GM21529 (cell line): ENCODE results near the gene FGD5.
"Not testable (repeated sequence)": the region's sequence is repeated elsewhere in the genome, so short reads cannot be mapped to it uniquely, and the experiment has no call there.

Experiments used
- ATAC-seq: cut with Tn5 transposase; IDR thresholded peaks from one replicate; pipeline ENCODE4 v1.9.1; 2021; ENCODE audit not compliant: unreplicated experiment

Gene FGD5

GRCh38 chr3:14899993-14900618 lies 81.3 kb downstream of the FGD5 start:
- ATAC-seq, result no peak

- ATAC-seq, result no peak
Observed at GRCh38 chr3:14900881-14901873, 82.4 kb downstream of the FGD5 start.

DNA sequence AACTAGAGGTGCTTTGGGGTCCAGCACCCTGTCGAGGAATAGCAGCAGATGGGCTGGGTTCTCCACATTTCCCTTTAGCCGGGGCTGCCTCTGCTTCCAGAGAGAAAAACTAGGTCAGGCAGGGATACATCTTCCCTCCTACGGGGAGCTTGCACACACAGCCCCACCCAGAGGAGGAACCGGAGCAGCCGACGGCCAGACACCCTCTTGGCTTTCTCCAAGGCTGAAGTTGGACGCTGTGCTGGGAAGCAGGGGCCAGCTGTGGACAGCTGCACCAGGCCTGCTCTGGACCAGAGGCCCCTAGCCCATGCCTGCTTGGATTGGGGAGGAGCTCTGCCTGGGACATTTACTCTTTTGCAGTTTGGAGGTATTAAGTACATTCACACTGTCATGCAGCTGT lies 84.0 kb downstream of the FGD5 start:
- ATAC-seq, result no peak

GRCh38 chr3:14903501-14903900 lies 84.7 kb downstream of the FGD5 start:
- not testable (repeated sequence) for ATAC-seq

- ATAC-seq, result no peak
Observed at GRCh38 chr3:14905055-14905657, 86.4 kb downstream of the FGD5 start.

GRCh38 chr3:14906355-14906971 lies 87.7 kb downstream of the FGD5 start:
- no peak for ATAC-seq

DNA sequence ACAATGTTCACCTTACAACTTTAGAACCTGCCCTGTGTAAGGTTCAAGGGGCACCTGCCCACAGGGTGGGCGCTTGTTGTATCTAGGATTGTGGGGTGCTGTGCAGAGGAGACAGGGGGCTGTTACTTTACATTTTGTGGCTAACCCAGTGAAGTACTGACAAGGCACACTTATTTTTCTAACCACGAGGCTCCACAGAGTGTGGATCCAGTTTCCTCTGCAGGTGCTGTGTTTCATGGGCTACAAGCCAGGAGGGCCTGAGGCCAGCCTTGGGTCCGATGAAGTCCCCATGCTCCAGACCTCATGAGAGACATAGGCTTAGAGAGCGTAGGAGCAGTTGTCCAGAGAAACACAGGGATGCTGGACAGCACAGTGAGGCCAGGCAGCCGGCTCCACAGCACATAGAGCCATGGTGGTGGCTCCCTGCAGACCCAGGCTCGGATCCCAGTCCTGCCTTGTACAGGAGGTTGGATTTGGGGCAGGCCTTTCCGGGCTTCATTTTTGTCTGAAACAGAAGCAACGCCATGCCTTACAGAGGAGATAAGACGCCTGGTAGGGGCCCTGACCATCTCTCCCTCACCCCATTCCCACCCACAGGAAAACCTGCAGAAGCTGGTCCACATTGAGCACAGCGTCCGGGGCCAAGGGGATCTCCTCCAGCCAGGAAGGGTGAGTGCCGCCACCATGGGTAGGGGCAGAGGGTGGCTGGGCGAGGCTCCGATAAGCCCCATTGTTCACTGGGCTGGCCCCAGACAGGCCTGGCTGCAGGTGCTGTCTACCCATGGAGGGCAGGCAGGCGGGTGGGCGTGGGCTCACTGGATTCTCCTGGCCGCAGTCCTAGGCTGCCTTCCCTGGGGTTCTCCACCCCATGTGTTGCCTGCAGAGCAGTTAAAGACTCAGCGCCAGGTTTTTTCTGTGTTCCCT lies 88.5 kb downstream of the FGD5 start:
- ATAC-seq, result no peak

DNA sequence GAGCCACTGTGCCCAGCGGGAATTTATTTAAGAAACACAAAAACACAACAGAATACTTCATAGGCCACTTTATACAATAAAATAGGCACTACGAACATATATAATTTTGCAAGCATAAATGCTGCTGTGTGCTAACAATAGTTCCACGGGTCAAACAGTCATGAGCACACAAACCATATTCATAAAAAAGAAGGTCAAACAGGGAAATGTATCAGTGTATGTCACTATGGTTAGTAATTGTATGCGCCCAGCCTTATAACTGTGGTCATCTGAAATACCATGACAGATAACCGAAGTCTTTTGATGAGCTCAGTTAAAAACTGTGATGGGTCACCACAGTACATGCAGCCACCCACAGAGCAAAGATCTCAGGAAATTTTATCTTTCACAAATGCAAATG lies 90.5 kb downstream of the FGD5 start:
- ATAC-seq, result no peak

GRCh38 chr3:14911651-14912050 lies 92.9 kb downstream of the FGD5 start:
- no peak for ATAC-seq

DNA sequence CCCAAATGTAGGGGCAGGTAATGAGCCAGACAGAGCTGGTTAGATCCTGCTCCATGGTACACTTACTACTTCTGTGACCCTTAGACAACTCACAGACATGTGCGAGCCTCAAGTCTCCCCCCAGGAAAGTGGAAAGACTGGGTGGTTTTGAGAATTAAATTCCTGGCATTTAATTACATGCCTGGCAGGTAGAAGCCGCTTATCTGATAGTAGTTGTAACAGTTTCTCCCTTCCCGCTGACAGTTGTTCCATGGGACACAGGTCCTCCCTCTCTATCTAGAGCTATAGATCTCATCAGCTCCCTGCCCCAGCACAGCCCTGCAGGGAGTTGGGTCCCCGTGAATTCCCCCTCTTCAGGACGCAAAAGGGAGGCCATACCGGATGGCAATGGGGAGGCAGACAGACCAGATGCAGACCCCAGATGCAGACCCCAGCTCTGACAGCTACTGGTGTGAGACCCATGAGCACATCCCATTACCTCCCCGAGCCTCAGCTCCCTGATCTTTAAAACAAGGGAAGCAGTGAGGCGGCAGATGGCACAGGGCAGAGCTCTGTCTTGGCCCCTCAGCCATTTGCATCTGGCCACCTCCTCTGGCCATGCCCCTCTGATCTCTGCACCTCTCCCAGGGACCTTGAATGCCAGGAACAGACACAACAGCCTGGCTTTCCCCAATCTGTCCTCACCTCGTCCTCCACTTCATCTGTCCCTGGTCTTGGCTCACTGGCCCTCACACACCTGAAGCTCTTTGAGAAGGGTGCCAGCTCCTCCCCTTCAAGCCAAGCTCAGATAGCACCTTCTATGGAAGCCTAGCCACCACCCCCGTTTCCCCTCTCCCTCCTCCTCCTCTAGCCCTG lies 94.5 kb downstream of the FGD5 start:
- ATAC-seq, result no peak

GRCh38 chr3:14913926-14914778 lies 95.4 kb downstream of the FGD5 start:
- ATAC-seq, result no peak

- ATAC-seq, result no peak
Observed at GRCh38 chr3:14914779-14915117, 96.0 kb downstream of the FGD5 start.

DNA sequence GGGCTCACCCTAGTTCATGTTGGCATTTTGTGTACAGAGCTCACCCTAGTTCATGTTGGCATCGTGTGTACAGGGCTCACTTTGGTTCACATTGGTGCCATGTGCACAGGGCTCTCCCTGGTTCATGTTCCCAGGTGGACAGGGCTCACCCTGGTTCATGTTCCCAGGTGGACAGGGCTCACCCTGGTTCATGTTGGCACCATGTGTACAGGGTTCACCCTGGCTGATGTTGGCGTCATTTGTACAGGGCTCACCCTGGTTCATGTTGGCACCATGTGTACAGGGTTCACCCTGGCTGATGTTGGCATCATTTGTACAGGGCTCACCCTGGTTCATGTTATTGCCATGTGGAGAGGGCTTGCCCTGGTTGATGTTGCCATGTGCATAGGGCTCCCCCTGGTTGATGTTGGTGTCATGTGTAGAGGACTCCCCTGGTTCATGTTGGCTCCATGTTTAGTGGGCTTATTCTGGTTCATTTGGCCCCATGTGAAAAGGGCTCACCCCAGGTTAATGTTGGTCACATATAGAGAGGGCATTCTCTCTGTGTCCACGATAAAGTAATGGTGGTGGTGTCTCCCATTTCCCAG lies 97.0 kb downstream of the FGD5 start:
- ATAC-seq, result no peak

GRCh38 chr3:14918356-14918860 lies 99.6 kb downstream of the FGD5 start:
- ATAC-seq, result no peak

DNA sequence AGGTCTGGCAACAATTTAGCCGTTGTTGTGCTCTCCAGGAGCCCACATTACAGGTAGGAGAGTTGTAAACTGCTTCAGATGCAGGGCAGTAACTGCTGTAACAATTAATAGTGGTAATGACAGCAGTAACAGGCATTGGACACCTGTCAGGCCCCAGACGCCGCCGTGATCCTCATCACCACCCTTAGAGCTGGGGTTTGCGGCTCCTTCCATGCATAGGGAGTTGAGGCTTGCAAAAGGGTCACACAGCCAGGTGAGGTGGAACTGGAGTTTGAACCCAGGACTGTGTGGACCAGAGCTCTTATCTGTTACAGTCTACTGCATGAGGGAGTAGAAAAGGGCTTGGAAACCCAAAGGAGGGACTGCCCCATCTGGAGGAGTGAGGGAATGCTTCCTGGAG lies 101.8 kb downstream of the FGD5 start:
- no peak for ATAC-seq

- peak; percentile 80 for ATAC-seq
Observed at GRCh38 chr3:14921034-14921616, 102.4 kb downstream of the FGD5 start.

GRCh38 chr3:14921811-14922705 lies 103.3 kb downstream of the FGD5 start:
- ATAC-seq, result no peak
